ENCODE results near the gene GPAT3. TPM values are rescaled to one million over a fixed set of nuclear protein-coding genes. Genes with fewer than 3 reads are reported as not detected.

The GPAT3 gene
- total and polyA plus RNA-seq, 2 donors from 2014 or later, result 11.4 to 25.3 TPM

GRCh38 chr4:83625821-83626220, 89.9 kb downstream of the GPAT3 start:
- H3K4me1 ChIP-seq (ENCODE audit: control insufficient read depth in 2 of 3, insufficient read depth in 2 of 3, low read depth in 1 of 3, low read length in 3 of 3), result peaks cover 2 to 33% (median 16%) of the 10 kb centered on the region in 3 donors
- intact Hi-C loops (cut with DNase I), result loop anchor here (10.0 kb wide), 1 partner anchor 111 kb away; no protein-coding TSS in a partner anchor
- TF ChIP-seq, protein P1, sequence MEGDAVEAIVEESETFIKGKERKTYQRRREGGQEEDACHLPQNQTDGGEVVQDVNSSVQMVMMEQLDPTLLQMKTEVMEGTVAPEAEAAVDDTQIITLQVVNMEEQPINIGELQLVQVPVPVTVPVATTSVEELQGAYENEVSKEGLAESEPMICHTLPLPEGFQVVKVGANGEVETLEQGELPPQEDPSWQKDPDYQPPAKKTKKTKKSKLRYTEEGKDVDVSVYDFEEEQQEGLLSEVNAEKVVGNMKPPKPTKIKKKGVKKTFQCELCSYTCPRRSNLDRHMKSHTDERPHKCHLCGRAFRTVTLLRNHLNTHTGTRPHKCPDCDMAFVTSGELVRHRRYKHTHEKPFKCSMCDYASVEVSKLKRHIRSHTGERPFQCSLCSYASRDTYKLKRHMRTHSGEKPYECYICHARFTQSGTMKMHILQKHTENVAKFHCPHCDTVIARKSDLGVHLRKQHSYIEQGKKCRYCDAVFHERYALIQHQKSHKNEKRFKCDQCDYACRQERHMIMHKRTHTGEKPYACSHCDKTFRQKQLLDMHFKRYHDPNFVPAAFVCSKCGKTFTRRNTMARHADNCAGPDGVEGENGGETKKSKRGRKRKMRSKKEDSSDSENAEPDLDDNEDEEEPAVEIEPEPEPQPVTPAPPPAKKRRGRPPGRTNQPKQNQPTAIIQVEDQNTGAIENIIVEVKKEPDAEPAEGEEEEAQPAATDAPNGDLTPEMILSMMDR (IDR thresholded peaks at IDR 0.05; ENCODE audit: borderline replicate concordance, extremely low read depth, insufficient read depth), result no peak
- FAIRE-seq (no peak), DNase-seq (no peak)
- peak overlapping the region; percentile 89 to 90 for H3K27ac ChIP-seq (ENCODE audit: low read depth in 2 of 2, low read length in 2 of 2)
- H3K9me3 ChIP-seq (ENCODE audit: control insufficient read depth in 2 of 3, insufficient read depth in 1 of 3, low read length in 3 of 3), result peaks cover 0 to 6% (median 0%) of the 10 kb centered on the region in 3 donors
- H3K4me3 ChIP-seq (ENCODE audit: low read length in 3 of 3), result peak overlapping the region in 1 of 3 donors; percentile 25
- peak overlapping the region in 2 of 3 donors; percentile 20 to 49 for H3K9ac ChIP-seq (ENCODE audit: low read length in 3 of 3)
- H3K27me3 ChIP-seq (ENCODE audit: control insufficient read depth, insufficient read depth, low read length), result no peaks in the 10 kb centered on the region
- H3K36me3 ChIP-seq (ENCODE audit: control insufficient read depth in 2 of 3, insufficient read depth in 3 of 3, low read length in 3 of 3), result no peaks in the 10 kb centered on the region

DNA sequence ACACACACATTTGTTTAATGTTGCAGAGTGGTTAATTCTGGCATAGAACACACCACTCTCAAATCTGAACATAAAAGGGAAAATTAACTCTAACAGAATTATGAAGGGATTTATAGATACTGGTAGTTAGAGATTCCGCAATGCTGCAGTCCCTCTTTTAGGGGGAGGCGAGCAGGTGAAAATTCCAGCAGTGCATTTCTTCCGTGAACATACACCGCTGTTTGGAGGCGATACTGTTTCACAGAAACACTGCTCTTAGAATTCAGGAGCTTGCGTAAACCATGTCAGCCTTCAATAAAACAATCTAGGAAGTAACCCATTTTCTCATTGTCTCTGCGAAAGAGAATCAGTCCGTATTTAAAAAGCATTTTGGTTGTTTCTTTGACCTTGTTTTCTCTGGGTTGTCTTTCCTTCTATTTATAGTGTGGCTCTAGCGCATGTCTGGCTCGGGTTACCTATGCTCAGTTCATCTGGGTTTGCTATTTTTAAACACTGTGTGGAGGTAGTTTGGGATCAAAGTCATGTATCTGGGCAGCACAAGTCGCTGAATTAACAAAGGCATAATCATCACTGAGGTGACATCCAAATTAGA, 90.4 kb downstream of the GPAT3 start:
- intact Hi-C loops (cut with DNase I), result loop anchor here (10.0 kb wide), 1 partner anchor 112 kb away; no protein-coding TSS in a partner anchor
- H3K4me1 ChIP-seq (ENCODE audit: control insufficient read depth in 2 of 3, insufficient read depth in 2 of 3, low read depth in 1 of 3, low read length in 3 of 3), result peaks cover 2 to 33% (median 14%) of the 10 kb centered on the region in 3 donors
- peak overlapping the region; percentile 89 to 90 for H3K27ac ChIP-seq (ENCODE audit: low read depth in 2 of 2, low read length in 2 of 2)
- peak in 3 of 5 donors; percentile 31 to 73 (median 57) for DNase-seq
- peak overlapping the region in 2 of 3 donors; percentile 15 to 25 for H3K4me3 ChIP-seq (ENCODE audit: low read length in 3 of 3)
- H3K27me3 ChIP-seq (ENCODE audit: control insufficient read depth, insufficient read depth, low read length), result no peaks in the 10 kb centered on the region
- peak overlapping the region in 2 of 3 donors; percentile 20 to 49 for H3K9ac ChIP-seq (ENCODE audit: low read length in 3 of 3)
- H3K9me3 ChIP-seq (ENCODE audit: control insufficient read depth in 2 of 3, insufficient read depth in 1 of 3, low read length in 3 of 3), result peaks cover 0 to 6% (median 0%) of the 10 kb centered on the region in 3 donors
- FAIRE-seq, result peak; percentile 29
- TF ChIP-seq, protein P1 (IDR thresholded peaks at IDR 0.05; ENCODE audit: borderline replicate concordance, extremely low read depth, insufficient read depth), result no peak
- H3K36me3 ChIP-seq (ENCODE audit: control insufficient read depth in 2 of 3, insufficient read depth in 3 of 3, low read length in 3 of 3), result no peaks in the 10 kb centered on the region

DNA sequence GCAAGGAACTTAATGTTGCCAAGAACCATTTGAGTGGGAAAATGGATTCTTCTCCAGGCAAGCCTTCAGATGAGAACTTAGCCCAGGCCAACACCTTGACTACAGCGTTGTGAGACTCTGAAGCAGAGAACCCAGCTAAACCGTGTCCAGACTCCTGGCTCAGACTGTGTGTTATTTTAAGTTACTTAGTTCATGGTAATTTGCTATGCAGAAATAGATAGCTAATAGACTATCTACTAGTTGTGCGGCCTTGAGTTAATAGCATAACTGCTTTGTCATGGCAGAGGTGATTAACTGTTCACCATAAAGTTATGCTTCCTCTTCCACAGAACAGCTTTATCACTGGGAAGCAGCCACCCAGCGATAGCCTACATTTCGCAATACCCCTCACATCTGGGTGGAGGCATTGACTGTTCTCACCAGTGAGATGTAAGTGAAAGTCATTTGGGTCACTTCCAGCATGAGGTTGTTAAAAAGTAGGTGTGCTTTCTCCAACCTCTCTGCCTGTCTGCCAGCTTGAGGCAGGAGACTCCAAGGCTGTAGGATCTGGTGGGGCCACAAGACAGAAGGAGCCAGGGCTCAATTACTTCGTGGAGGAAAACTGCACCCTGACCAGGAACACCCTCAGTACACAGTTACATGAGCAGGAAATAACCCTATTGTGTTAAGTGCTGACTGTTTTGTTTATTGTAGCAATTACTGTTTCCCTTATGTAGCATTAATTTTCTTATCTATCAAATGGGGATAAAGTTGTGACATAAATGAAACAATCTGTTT, 94.2 kb downstream of the GPAT3 start:
- H3K27ac ChIP-seq (ENCODE audit: low read depth in 2 of 2, low read length in 2 of 2), result no peak overlapping the region
- FAIRE-seq, result no peak
- H3K4me1 ChIP-seq (ENCODE audit: control insufficient read depth in 2 of 3, insufficient read depth in 2 of 3, low read depth in 1 of 3, low read length in 3 of 3), result peaks cover 2 to 30% (median 12%) of the 10 kb centered on the region in 3 donors
- H3K9ac ChIP-seq (ENCODE audit: low read length in 3 of 3), result no peak overlapping the region
- peak in 1 of 5 donors; percentile 29 for DNase-seq
- TF ChIP-seq, protein P1 (IDR thresholded peaks at IDR 0.05; ENCODE audit: borderline replicate concordance, extremely low read depth, insufficient read depth), result no peak
- H3K36me3 ChIP-seq (ENCODE audit: control insufficient read depth in 2 of 3, insufficient read depth in 3 of 3, low read length in 3 of 3), result no peaks in the 10 kb centered on the region
- H3K9me3 ChIP-seq (ENCODE audit: control insufficient read depth in 2 of 3, insufficient read depth in 1 of 3, low read length in 3 of 3), result no peaks in the 10 kb centered on the region
- H3K27me3 ChIP-seq (ENCODE audit: control insufficient read depth, insufficient read depth, low read length), result no peaks in the 10 kb centered on the region
- no peak overlapping the region for H3K4me3 ChIP-seq (ENCODE audit: low read length in 3 of 3)
- intact Hi-C loops (cut with DNase I), result loop anchor here (10.0 kb wide), 1 partner anchor 115 kb away; no protein-coding TSS in a partner anchor
